GM23248 (cell line): ENCODE results near the gene LRRC45.

Experiments used
- EZH2 ChIP-seq: fragments of 200-600 bp; sonication (generic); IDR thresholded peaks from 2 replicates; pipeline ENCODE4 v1.6.1; 2018; ENCODE audit warnings: antibody characterized with exemption, mild to moderate bottlenecking; ENCODE audit not compliant: insufficient read depth, poor library complexity, severe bottlenecking
- EZH2phosphoT487 ChIP-seq: fragments of 200-600 bp; sonication (generic); IDR thresholded peaks from 2 replicates; pipeline ENCODE4 v1.6.1; 2018; ENCODE audit warnings: antibody characterized with exemption, moderate library complexity, mild to moderate bottlenecking, low read depth; ENCODE audit not compliant: insufficient read depth

GRCh38 chr17:82013772-82014321 lies 9.3 kb upstream of the LRRC45 start:
- TF ChIP-seq EZH2phosphoT487 (no peak), EZH2 (no peak)
